Small intestine (tissue), 7 donors: ENCODE measurements around the gene RAD51B. TPM values are rescaled to one million over a fixed set of nuclear protein-coding genes. Genes with fewer than 3 reads are reported as not detected.
A peak's percentile ranks its signal among the peaks of the same experiment; 100 is the strongest.

Source experiments
- DNase-seq, 2 donors: peaks; one replicate each; pipeline versions ENCODE4 v3.0.0 to v3.0.0-alpha.2; 2013
- FAIRE-seq: peaks from 2 replicates; lab custom pipeline; 2012; peaks lifted over from hg19 to GRCh38; lab: Jason Lieb, UNC
- H3K27ac ChIP-seq, 3 donors: one replicate each; pipeline ENCODE4 v1.5.1; 2013; ENCODE audit warnings: low read length in 2 of 3, mild to moderate bottlenecking in 2 of 3, control low read depth in 1 of 3, inconsistent platforms in 1 of 3, low read depth in 1 of 3, moderate library complexity in 1 of 3
- H3K27me3 ChIP-seq, 3 donors: one replicate each; pipeline ENCODE4 v1.6.1; 2013; ENCODE audit warnings: low read length in 3 of 3, inconsistent platforms in 1 of 3; ENCODE audit not compliant: control insufficient read depth in 3 of 3, insufficient read depth in 3 of 3
- H3K36me3 ChIP-seq, 3 donors: one replicate each; pipeline ENCODE4 v1.6.1; 2013; ENCODE audit warnings: low read length in 3 of 3, inconsistent platforms in 1 of 3, low read depth in 1 of 3, mild to moderate bottlenecking in 1 of 3, moderate library complexity in 1 of 3; ENCODE audit not compliant: control insufficient read depth in 3 of 3, insufficient read depth in 2 of 3
- H3K4me1 ChIP-seq, 3 donors: one replicate each; pipeline ENCODE4 v1.6.1; 2013; ENCODE audit warnings: low read length in 2 of 3, inconsistent platforms in 1 of 3, low read depth in 1 of 3, mild to moderate bottlenecking in 1 of 3, moderate library complexity in 1 of 3; ENCODE audit not compliant: control insufficient read depth in 3 of 3, insufficient read depth in 2 of 3
- H3K4me3 ChIP-seq, 3 donors: one replicate each; pipeline ENCODE4 v1.5.1; 2013; ENCODE audit warnings: low read length in 3 of 3, control low read depth in 1 of 3, inconsistent platforms in 1 of 3, low read depth in 1 of 3, mild to moderate bottlenecking in 1 of 3, moderate library complexity in 1 of 3
- H3K9me3 ChIP-seq, 2 donors: one replicate each; pipeline ENCODE4 v1.6.1; 2013; ENCODE audit warnings: low read depth in 1 of 2, low read length in 1 of 2; ENCODE audit not compliant: control insufficient read depth in 2 of 2, insufficient read depth in 1 of 2
- WGBS, 3 donors: extraction: QIAGEN DNeasy Blood & Tissue Kit; methylation state at CpG; one replicate each; pipeline ENCODE4 v1.1.7; 2013; 5-methylcytosine and 5-hydroxymethylcytosine counted together
- polyA plus RNA-seq, 4 donors: library from polyadenylated mRNA; stranded (reverse) in 3 of 4; unstranded in 1 of 4; fragments of 200-250 nt in 3 of 4; fragments of 120-200 nt in 1 of 4; gene quantifications; one replicate each; pipeline versions ENCODE4 v1.2.1 to v1.2.3, GENCODE V29; 2013
- donor health status: healthy with polysubstance abuse.
- donor health status: control.
- donor health status: control.
- donor health status: Bipolar disorder and iron deficiency.
- donor health status: healthy.

RAD51B gene
- polyA plus RNA-seq, 4 donors, result 1.1 to 9.0 (median 4.1) TPM

GRCh38 chr14:67787673-67788072, 31.9 kb upstream of the RAD51B start:
- Histone ChIP-seq H3K36me3 (peaks cover 29 to 49% (median 32%) of the 10 kb centered on the region in 3 donors), H3K27ac (no peak overlapping the region), H3K9me3 (no peaks in the 10 kb centered on the region), H3K4me3 (no peak overlapping the region), H3K4me1 (no peaks in the 10 kb centered on the region), H3K27me3 (no peaks in the 10 kb centered on the region)
- FAIRE-seq, result no peak
- WGBS, 3 donors, result 97 to 100% (median 100%) methylated on average over 1 of the region's 1 CpG
- DNase-seq, result no peak

- FAIRE-seq, result no peak
- H3K27me3 ChIP-seq, result no peaks in the 10 kb centered on the region
- H3K4me3 ChIP-seq, result no peak overlapping the region
- WGBS, 3 donors, result 92 to 96% (median 94%) methylated on average over 20 of the region's 20 CpGs
- H3K36me3 ChIP-seq, result peaks cover 23 to 46% (median 42%) of the 10 kb centered on the region in 3 donors
- H3K27ac ChIP-seq, result no peak overlapping the region
- no peaks in the 10 kb centered on the region for H3K9me3 ChIP-seq
- no peak for DNase-seq
- no peaks in the 10 kb centered on the region for H3K4me1 ChIP-seq
Observed at GRCh38 chr14:67798731-67799130, 20.8 kb upstream of the RAD51B start.

GRCh38 chr14:67800743-67801142, 18.8 kb upstream of the RAD51B start:
- 97 to 99% (median 98%) methylated on average over 4 of the region's 4 CpGs for WGBS, 3 donors
- Histone ChIP-seq H3K4me1 (no peaks in the 10 kb centered on the region), H3K9me3 (no peaks in the 10 kb centered on the region), H3K27me3 (no peaks in the 10 kb centered on the region), H3K36me3 (peaks cover 24 to 44% (median 43%) of the 10 kb centered on the region in 3 donors), H3K27ac (no peak overlapping the region), H3K4me3 (no peak overlapping the region)
- no peak for DNase-seq
- no peak for FAIRE-seq

- Histone ChIP-seq H3K9me3 (no peaks in the 10 kb centered on the region), H3K27ac (no peak overlapping the region), H3K36me3 (peaks cover 14 to 42% (median 41%) of the 10 kb centered on the region in 3 donors), H3K4me3 (no peak overlapping the region), H3K27me3 (no peaks in the 10 kb centered on the region), H3K4me1 (no peaks in the 10 kb centered on the region)
- 80 to 83% (median 82%) methylated on average over 3 of the region's 3 CpGs for WGBS, 3 donors
- no peak for DNase-seq
- FAIRE-seq, result no peak
Observed at GRCh38 chr14:67806246-67806645, 13.3 kb upstream of the RAD51B start.

GRCh38 chr14:67814821-67815220, 4.8 kb upstream of the RAD51B start:
- H3K9me3 ChIP-seq, result no peaks in the 10 kb centered on the region
- no peaks in the 10 kb centered on the region for H3K27me3 ChIP-seq
- H3K4me3 ChIP-seq, result no peak overlapping the region
- peaks cover 1 to 4% (median 3%) of the 10 kb centered on the region in 3 donors for H3K36me3 ChIP-seq
- no peak overlapping the region for H3K27ac ChIP-seq
- WGBS, 3 donors, result 64 to 67% (median 65%) methylated on average over 2 of the region's 2 CpGs
- DNase-seq, result no peak
- peaks cover 0 to 21% (median 4%) of the 10 kb centered on the region in 3 donors for H3K4me1 ChIP-seq
- no peak for FAIRE-seq

GRCh38 chr14:67815573-67816225, 3.9 kb upstream of the RAD51B start:
- FAIRE-seq (no peak), DNase-seq (peak; percentile 14 to 30)
- Histone ChIP-seq H3K4me1 (peaks cover 0 to 21% (median 4%) of the 10 kb centered on the region in 3 donors), H3K27ac (peak overlapping the region; percentile 42 to 86 (median 79)), H3K4me3 (peak overlapping the region; percentile 48 to 82 (median 56)), H3K9me3 (no peaks in the 10 kb centered on the region), H3K27me3 (no peaks in the 10 kb centered on the region), H3K36me3 (peaks cover 0 to 3% (median 2%) of the 10 kb centered on the region in 3 donors)
- 4 to 8% (median 8%) methylated on average over 14 of the region's 14 CpGs for WGBS, 3 donors

- Histone ChIP-seq H3K4me1 (peaks cover 0 to 28% (median 4%) of the 10 kb centered on the region in 3 donors), H3K9me3 (no peaks in the 10 kb centered on the region), H3K27ac (peak within 1 kb of the TSS; percentile 79 to 90 (median 83)), H3K4me3 (peak within 1 kb of the TSS; percentile 48 to 82 (median 56)), H3K36me3 (peaks cover 0 to 2% (median 0%) of the 10 kb centered on the region in 3 donors), H3K27me3 (no peaks in the 10 kb centered on the region)
- FAIRE-seq, result no peak
- WGBS, 3 donors, result 0 to 1% (median 0%) methylated on average over 25 to 26 of the region's 26 CpGs
- peak; percentile 97 to 99 for DNase-seq
Observed at GRCh38 chr14:67816326-67817002, 3.1 kb upstream of the RAD51B start, which contains the start of gene ZFYVE26. Gene ZFYVE26 (minus strand): TSS chr14:67816590. CDS start chr14:67815963, 627 bp downstream.

GRCh38 chr14:67817750-67818438, 1.7 kb upstream of the RAD51B start:
- H3K4me1 ChIP-seq, result peaks cover 0 to 29% (median 4%) of the 10 kb centered on the region in 3 donors
- H3K9me3 ChIP-seq, result no peaks in the 10 kb centered on the region
- no peak for FAIRE-seq
- no peak for DNase-seq
- H3K4me3 ChIP-seq, result no peak overlapping the region
- H3K36me3 ChIP-seq, result peaks cover 0 to 2% (median 0%) of the 10 kb centered on the region in 3 donors
- H3K27me3 ChIP-seq, result no peaks in the 10 kb centered on the region
- 88 to 95% (median 90%) methylated on average over 14 of the region's 14 CpGs for WGBS, 3 donors
- H3K27ac ChIP-seq, result peak overlapping the region in 1 of 3 donors; percentile 79
